HG03565 (cell line): ENCODE results near the gene ADAR.
A peak's percentile ranks its signal among the peaks of the same experiment; 100 is the strongest.

Experiments used
- ATAC-seq: cut with Tn5 transposase; IDR thresholded peaks from one replicate; pipeline ENCODE4 v1.9.1; 2021; ENCODE audit warnings: mild to moderate bottlenecking, moderate library complexity; ENCODE audit not compliant: unreplicated experiment

The ADAR gene

GRCh38 chr1:154584267-154584994 is 23.6 kb downstream of the ADAR start:
- ATAC-seq, result no peak

GRCh38 chr1:154583773-154584172 is 24.2 kb downstream of the ADAR start:
- ATAC-seq, result no peak

DNA sequence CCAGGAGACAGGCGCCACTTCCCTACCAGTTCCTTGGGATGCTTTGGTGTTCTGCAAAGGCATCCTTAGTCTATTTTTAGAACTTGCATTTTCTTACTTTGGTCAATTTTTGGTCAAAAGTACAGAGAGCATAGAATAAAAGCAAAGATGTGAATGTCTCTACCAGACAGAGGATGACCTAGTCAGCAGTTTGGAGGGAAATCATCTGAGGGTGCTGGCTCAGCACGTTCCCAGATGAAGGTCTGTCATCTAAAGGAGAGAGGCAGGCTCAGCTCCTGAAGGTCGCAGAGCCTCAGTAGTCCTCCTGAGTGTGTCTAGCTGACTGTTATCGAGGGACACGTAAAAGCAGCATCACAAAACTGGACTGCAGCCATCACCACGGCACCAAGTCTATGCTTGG is 25.1 kb downstream of the ADAR start:
- ATAC-seq, result no peak

DNA sequence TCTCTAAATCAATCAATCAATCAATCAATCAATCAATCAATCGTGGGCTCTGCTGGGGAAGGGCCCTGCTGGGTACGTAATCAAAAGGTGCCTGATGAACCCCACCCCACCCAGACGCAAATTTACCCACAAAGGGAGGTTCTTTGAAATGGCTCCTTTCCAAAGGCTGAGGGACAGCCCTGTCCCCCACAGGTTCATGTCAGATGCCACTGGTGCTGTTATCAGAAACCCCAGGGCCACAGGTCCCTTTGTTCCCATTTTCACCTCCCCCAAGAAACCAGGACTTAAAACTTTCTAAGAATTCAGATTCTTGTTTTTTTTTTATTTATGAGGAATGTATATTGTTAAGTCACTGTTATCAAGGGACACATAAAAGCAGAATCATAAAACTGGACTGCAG is 26.2 kb downstream of the ADAR start:
- no peak for ATAC-seq

DNA sequence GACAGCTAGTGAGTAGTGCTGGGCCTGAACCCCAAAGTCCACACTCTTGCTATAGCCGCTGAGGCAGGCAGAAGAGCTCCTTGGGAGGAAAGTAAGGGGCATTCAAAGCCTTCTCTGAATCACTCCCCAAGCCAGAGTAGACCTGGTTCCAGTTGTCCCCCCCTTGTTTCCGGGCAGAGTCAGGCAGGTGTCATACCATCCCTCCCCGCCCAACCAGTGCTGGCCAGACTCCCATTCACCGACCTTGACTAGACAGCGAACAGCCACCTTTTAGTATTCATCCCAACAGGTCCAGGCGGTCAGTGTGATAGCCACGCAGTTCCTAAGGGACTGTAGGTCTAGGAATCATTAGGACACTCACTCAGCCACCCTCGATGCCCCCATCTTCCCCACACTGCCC is 28.6 kb downstream of the ADAR start:
- ATAC-seq, result no peak

- ATAC-seq, result no peak
Observed at GRCh38 chr1:154578058-154578418, 29.9 kb downstream of the ADAR start.

DNA sequence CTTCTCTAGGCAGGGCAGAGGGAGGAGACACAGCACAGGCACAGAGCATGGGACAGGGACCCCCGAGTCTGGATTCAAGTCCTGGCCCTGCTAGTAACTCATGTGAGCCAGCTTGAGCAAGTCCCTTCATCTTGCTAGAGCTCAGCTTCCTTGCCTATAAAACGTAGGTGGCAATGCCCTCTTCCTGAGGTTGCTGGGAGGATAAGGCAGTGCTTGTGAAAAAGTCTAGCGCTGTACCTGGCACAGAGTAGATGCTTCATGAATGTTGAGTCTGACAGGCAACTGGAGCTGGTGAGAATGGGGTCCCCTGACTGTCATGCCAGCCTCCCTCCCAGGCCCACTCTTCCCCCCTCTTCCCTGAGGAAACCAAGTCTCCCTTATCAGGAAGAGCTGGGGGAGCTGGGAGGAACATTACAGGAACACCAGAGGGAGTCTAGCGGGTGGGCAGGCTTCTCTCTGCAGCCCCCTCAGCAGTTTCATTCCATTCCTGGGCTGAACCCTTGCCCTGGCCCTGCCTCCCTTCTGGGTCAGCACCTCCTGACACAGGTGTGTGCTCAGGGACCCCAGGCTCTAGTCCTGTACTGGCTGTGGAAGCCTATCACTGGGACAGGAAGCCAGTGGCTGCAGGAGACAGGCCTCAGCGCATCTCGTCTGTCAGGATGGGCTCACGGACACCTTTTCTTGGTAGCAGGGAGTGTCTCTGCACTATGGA is 30.5 kb downstream of the ADAR start:
- ATAC-seq, result no peak

DNA sequence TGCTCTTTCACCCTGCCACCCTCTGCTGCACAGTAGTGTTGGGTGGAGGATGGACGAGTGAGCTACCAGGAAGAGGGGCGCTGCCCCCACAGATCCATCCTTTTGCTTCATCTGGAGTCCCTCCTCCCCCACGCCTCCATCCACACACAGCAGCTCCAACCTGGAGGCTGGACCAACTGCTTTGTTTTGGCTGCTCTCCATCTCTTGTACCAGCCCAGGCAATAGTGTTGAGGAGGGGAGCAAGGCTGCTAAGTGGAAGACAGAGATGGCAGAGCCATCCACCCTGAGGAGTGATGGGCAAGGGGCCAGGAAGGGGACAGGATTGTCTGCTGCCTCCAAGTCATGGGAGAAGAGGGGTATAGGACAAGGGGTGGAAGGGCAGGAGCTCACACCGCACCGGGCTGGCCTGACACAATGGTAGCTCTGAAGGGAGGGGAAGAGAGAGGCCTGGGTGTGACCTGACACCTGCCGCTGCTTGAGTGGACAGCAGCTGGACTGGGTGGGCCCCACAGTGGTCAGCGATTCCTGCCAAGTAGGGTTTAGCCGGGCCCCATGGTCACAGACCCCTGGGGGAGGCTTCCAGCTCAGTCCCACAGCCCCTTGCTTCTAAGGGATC is 31.9 kb downstream of the ADAR start:
- ATAC-seq, result no peak

- no peak for ATAC-seq
Observed at GRCh38 chr1:154575147-154575927, 32.6 kb downstream of the ADAR start.

GRCh38 chr1:154574716-154575115 is 33.3 kb downstream of the ADAR start:
- no peak for ATAC-seq

DNA sequence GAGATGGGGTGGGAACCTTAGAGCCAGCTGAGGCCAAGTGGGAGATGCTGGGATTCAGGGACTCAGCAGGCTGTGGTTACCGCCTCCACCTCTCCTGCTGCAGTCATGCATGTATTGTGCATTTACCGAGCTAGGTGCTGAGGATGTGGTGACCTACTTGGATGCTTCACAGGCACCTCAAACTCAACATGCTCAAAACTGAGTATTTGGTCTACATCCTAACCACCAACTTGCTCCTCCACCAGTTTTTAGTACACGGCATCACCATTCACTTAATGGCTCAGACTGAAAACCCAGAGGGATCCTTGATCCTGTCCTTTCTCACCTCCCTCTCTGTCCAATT is 34.8 kb downstream of the ADAR start:
- no peak for ATAC-seq

GRCh38 chr1:154572468-154573167 is 35.4 kb downstream of the ADAR start:
- no peak for ATAC-seq

- ATAC-seq, result no peak
Observed at GRCh38 chr1:154571964-154572288, 36.1 kb downstream of the ADAR start.

GRCh38 chr1:154571244-154571963 is 36.6 kb downstream of the ADAR start:
- ATAC-seq, result no peak

GRCh38 chr1:154568157-154568815 is 39.7 kb downstream of the ADAR start:
- ATAC-seq, result no peak

DNA sequence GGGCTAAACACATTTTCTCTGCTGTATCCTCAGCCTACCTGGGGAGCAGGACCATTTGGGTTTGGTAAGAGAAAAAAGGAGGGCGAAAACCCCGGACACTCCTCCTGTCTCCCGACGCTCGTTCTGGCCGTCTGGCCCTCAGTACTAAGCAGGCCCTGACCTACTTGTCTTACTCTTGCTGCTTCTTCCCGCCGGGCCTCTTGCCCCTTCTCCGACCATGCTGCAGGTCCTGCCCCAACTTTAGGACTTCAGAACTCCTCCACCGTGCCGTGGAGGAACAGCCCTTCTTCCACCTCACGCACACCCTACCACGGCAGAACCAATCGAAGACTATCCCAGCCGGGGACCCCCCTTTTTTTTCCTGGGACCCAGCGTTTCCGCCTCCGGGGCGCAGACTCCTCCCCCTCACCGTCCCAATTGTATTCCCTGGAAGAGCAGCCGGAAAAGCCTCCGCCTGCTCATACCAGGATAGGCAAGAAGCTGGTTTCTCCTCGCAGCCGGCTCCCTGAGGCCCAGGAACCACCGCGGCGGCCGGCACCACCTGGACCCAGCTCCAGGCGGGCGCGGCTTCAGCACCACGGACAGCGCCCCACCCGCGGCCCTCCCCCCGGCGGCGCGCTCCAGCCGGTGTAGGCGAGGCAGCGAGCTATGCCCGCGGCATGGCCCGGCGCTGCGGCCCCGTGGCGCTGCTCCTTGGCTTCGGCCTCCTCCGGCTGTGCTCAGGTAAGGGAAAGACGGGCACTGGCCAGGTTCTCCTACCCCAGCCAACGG is 40.4 kb downstream of the ADAR start, which contains the start of gene CHRNB2:
Gene CHRNB2 (plus strand): TSS at position 393 of the 771 bp plus-strand sequence. CDS start 267 bp downstream, at position 660.
- ATAC-seq, result no peak

DNA sequence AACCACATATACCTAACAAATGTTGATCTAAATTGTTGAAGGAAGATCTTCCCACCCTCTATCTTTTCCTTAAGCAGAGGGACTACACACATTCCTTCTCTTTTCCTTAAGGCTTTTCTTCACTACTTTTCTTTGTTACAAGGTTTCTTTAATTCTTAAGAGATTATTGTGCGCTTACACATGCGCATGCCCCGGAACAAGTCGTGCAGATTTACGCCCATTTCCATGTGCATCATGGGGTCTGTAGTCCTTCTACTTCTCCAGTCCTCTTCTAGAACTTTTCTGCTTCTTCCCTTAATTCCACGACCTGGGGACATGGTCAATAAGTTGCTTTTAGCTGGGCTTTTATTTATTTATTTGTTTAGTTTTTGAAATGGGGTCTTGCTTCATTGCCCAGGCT is 42.1 kb downstream of the ADAR start:
- no peak for ATAC-seq

GRCh38 chr1:154559466-154560044 is 48.4 kb downstream of the ADAR start:
- ATAC-seq, result peak; percentile 45
